ENCODE measurements around the gene AXIN2. TPM values are rescaled to one million over a fixed set of nuclear protein-coding genes. Genes with fewer than 3 reads are reported as not detected.
A peak's percentile ranks its signal among the peaks of the same experiment; 100 is the strongest.

The AXIN2 gene
- total and polyA plus RNA-seq, 12 donors = 5.7 to 19.2 (median 11.8) TPM

DNA sequence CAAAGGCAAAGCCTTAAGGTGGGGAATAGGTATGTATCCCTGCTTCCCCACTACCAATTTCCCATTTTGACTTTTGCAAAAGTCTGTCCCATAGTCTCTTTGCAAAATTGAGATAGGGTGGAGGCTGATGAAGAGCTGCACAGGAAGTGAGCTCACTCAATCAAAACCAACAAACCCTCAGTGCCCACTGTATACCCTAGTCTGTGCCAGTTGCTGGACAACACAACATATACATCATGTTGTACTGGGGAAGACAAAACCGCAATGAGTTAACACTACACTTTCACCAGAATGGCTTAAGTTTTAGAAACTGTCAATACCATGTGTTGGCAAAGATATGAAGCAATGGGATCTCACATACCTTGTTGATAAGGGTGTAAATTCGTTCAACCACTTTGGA lies 40.4 kb upstream of the AXIN2 start:
- no peaks in the 10 kb centered on the region for H3K9me3 ChIP-seq
- WGBS, 2 donors = 83 to 87% methylated on average over 2 of the region's 2 CpGs
- H3K27ac ChIP-seq = no peak overlapping the region
- no peaks in the 10 kb centered on the region for H3K27me3 ChIP-seq
- H3K4me3 ChIP-seq = no peak overlapping the region
- no peaks in the 10 kb centered on the region for H3K36me3 ChIP-seq
- H3K4me1 ChIP-seq = peaks cover 0 to 6% (median 0%) of the 10 kb centered on the region in 9 donors
- TF ChIP-seq, protein P1, sequence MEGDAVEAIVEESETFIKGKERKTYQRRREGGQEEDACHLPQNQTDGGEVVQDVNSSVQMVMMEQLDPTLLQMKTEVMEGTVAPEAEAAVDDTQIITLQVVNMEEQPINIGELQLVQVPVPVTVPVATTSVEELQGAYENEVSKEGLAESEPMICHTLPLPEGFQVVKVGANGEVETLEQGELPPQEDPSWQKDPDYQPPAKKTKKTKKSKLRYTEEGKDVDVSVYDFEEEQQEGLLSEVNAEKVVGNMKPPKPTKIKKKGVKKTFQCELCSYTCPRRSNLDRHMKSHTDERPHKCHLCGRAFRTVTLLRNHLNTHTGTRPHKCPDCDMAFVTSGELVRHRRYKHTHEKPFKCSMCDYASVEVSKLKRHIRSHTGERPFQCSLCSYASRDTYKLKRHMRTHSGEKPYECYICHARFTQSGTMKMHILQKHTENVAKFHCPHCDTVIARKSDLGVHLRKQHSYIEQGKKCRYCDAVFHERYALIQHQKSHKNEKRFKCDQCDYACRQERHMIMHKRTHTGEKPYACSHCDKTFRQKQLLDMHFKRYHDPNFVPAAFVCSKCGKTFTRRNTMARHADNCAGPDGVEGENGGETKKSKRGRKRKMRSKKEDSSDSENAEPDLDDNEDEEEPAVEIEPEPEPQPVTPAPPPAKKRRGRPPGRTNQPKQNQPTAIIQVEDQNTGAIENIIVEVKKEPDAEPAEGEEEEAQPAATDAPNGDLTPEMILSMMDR (IDR thresholded peaks at IDR 0.05) = no peak
- no peak for DNase-seq
- no peak for ATAC-seq
- intact Hi-C loops (cut with DNase I) = no loop called here

DNA sequence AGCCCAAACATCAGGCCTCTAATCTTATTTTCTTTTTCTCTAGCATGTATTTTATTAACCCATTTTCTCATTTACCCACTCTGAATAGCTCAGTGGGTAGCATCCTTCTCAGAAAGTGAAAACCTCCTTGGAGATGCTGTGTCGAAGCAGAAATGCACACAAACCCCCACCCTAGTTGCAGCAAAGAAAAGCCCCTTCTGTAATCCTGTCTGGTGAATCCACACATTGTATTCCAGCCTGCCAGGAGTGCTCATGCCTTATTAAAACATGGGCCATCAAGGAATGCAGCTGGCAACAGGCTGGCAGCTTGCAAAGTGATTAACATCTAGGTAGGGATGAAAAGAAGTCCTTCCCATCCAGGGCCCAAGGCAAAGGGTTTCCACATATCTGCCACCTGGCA lies 39.7 kb upstream of the AXIN2 start:
- ATAC-seq (no peak), DNase-seq (no peak)
- WGBS, 2 donors = 92 to 94% methylated on average over 1 of the region's 1 CpG
- no peaks in the 10 kb centered on the region for H3K9me3 ChIP-seq
- no peaks in the 10 kb centered on the region for H3K36me3 ChIP-seq
- no peak overlapping the region for H3K27ac ChIP-seq
- intact Hi-C loops (cut with DNase I) = no loop called here
- H3K4me3 ChIP-seq = no peak overlapping the region
- TF ChIP-seq, protein P1 (IDR thresholded peaks at IDR 0.05) = no peak
- H3K4me1 ChIP-seq = peaks cover 0 to 6% (median 0%) of the 10 kb centered on the region in 9 donors
- H3K27me3 ChIP-seq = no peaks in the 10 kb centered on the region

DNA sequence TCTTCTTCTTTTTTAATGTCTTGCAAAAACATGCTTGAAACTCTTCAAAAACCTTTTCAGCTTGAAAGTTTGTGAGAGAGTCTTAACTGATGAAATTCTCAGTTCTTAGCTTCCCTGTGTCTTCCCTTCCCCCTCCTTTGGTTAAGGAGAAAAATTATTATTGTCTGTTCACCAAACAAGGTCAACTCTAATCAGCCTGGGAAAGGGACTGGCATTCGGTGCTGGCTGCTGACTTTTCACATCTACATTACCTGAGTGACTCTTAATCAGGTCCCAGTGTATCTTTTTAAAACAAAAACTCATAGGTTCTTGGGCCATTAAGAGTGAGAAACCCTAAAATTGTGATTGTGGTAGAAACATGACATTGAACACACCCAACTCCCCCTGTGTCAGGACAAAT lies 39.1 kb upstream of the AXIN2 start:
- WGBS, 2 donors = 30 to 38% methylated on average over 1 of the region's 1 CpG
- ATAC-seq = no peak

DNA sequence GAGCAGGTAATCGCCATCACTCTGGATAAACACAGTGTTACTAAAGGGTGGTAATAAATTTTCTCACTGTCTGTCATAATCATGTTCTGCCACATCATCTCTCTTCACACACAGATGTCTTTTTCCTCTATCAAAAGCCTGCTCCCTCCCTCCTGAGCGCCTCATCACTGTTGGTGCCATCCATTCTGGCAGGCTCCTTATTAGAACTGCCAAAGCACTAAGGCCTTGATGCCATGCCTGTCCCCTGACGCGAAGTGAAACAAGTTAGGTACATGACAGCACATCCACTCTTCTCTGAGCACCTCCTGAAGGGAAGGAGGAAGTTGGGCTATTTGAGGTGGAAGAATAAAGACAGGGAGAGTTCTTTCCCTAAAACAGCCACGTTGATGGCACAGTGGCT lies 38.2 kb upstream of the AXIN2 start:
- Histone ChIP-seq H3K4me1 (peaks cover 0 to 8% (median 0%) of the 10 kb centered on the region in 9 donors), H3K27ac (no peak overlapping the region), H3K36me3 (no peaks in the 10 kb centered on the region), H3K4me3 (no peak overlapping the region), H3K9me3 (no peaks in the 10 kb centered on the region), H3K27me3 (no peaks in the 10 kb centered on the region)
- 79 to 85% methylated on average over 5 of the region's 5 CpGs for WGBS, 2 donors
- TF ChIP-seq, protein P1 (IDR thresholded peaks at IDR 0.05) = no peak
- ATAC-seq = peak in 1 of 8 donors; percentile 62
- intact Hi-C loops (cut with DNase I) = loop anchor here in 1 of 10 donors (2.0 kb wide), 1 partner anchor 69 kb away; no protein-coding TSS in a partner anchor
- no peak for DNase-seq

More for the DNA sequence above, 39.1 kb upstream of the AXIN2 start:
- no peaks in the 10 kb centered on the region for H3K27me3 ChIP-seq
- H3K36me3 ChIP-seq = no peaks in the 10 kb centered on the region
- DNase-seq = no peak
- no peak overlapping the region for H3K4me3 ChIP-seq
- intact Hi-C loops (cut with DNase I) = no loop called here
- peaks cover 0 to 6% (median 0%) of the 10 kb centered on the region in 9 donors for H3K4me1 ChIP-seq
- H3K9me3 ChIP-seq = no peaks in the 10 kb centered on the region
- no peak overlapping the region for H3K27ac ChIP-seq
- TF ChIP-seq, protein P1 (IDR thresholded peaks at IDR 0.05) = no peak
